AML-193 (cell line): Measurements from ENCODE around the gene TCTN3.
A peak's percentile ranks its signal among the peaks of the same experiment; 100 is the strongest.
"Not testable (repeated sequence)": the region's sequence is repeated elsewhere in the genome, so short reads cannot be mapped to it uniquely, and the experiment has no call there.

ENCODE experiments used
- DNase-seq, 2 experiments: peaks; one replicate each; lab custom pipeline; 2025; lab: John Stamatoyannopoulos, UW

Gene TCTN3, protein sequence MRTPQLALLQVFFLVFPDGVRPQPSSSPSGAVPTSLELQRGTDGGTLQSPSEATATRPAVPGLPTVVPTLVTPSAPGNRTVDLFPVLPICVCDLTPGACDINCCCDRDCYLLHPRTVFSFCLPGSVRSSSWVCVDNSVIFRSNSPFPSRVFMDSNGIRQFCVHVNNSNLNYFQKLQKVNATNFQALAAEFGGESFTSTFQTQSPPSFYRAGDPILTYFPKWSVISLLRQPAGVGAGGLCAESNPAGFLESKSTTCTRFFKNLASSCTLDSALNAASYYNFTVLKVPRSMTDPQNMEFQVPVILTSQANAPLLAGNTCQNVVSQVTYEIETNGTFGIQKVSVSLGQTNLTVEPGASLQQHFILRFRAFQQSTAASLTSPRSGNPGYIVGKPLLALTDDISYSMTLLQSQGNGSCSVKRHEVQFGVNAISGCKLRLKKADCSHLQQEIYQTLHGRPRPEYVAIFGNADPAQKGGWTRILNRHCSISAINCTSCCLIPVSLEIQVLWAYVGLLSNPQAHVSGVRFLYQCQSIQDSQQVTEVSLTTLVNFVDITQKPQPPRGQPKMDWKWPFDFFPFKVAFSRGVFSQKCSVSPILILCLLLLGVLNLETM

DNA sequence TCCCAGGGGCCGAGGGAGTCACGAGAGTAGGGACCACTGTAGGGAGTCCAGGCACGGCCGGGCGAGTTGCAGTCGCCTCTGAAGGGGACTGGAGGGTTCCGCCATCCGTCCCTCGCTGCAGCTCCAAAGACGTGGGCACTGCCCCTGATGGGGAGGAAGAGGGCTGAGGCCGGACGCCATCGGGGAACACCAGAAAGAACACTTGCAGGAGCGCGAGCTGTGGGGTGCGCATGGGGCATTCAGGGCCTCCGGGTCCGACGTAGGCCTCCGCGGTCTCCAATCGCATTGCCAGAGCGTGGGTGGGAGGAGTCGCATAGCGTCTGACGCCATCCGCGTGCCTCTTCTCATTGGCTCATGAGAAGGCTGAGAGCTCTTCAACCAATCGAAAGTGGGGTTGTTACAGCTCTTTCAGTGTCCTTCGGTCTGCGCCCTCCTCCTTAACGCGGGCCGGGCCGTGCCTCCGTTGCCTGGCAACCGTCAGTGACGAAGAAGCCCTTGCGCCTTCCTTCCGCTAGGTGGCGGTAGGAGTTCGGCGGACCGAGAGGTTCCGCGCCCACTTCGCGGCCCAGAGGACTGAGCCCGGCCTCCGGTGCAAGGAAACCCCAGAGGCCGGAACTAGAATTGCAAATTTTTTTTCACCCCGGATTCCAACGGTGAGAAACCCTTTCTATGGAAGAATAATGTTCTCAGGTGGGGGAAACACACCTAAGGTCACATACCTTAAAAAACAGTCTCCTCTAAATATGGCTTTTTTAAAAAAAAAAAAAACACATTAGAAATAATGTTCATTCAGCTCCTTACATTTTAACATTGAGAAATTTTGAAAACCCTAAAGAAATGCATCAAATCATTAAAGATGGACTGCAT lies at the start of gene TCTN3:
TSS of gene TCTN3 (minus strand) at position 260 of the 867 bp plus-strand sequence. CDS start at position 232, 28 bp downstream.
- peak; percentile 97 to 98 for DNase-seq

DNA sequence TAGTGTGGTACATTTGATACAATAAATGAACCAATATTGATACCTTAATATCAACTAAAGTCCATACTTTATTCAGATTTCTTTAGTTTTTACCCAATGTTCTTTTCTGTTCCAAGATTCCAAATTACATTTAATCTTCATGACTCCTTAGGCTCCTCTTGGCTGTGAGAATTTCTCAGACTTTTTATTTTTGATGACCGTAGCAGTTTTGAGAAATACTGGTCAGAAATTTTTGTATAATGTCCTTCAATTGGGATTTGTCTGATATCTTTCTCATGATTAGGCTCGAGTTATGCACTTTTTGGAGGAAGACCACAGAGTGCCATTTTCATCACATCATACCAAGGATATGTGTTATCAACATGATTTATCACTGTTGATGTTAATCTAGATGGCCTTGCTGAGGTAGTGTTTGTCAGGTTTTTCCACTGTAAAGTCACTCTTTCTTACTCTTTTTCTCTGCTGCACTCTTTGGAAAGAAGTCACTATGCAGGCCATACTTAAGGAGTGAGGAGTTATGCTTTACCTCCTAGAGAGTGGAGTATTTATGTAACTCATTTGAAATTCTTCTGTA lies 49.3 kb upstream of the TCTN3 start:
- no peak for DNase-seq

DNA sequence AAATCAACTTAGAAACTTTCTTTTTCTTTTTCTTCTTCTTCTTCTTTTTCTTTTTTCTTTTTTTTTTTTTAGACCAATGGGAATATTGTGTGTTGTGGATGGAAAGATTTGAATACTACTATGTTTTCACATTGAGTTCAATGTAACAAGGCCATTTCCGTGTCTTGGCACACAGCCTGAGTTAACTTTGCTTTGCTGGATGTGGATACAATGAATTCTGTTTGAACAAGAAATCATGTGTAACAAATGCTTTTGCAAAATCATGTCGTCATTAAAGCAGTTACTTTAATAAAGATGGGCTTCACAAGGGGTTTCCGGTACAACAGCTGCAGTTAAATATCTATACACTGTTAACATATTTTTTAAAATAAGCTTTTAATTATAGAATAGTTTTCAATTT lies 48.8 kb upstream of the TCTN3 start:
- DNase-seq: no peak

DNA sequence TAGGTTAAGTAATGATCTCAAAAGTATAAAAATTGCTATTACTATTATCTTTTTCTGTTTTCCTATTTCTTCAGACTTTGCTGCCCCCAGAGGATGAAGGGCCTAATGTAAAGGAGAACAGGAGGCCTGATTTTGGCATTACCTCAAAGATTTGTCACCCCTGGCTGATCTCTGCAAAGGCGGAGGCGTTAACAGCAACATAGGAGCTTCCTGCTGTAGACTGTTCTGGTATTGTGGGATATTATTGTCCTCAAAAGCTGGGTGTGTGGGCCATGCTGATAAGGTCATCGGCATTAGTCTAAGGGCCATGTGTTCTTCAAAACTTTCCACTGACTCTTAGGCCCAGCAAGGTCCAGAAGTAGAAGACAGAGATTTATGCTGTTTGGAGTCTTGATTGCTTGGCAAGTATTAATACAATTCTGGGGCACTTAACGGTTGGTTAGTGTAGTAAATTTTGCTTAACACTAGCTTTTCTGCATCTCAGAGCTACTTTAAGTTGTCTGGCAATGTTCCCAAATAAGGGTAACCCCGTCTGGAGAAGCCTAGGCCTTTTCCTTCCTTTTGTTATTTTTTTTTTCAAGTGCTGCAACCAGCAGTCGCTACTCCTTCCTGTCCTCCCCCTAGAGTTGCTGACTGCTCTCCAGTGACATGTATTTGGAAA lies 48.2 kb upstream of the TCTN3 start:
- peak; percentile 51 to 55 for DNase-seq

DNA sequence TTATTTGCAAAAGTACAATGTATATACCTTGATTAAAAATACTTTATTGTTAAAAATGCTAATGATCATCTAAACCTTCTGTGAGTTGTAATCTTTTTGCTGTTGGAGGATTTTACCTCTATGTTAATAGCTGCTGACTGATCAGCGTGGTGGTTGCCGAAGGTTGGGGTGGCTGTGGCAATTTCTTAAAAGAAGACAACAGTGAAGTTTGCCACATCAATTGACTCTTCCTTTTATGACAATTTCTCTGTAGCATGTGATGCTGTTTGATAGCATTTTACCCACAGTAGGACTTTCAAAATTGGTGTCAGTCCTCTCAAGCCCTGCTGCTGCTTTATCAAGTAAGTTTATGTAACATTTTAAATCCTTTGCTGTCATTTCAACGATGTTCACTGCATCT lies 45.3 kb upstream of the TCTN3 start:
- DNase-seq: no peak

DNA sequence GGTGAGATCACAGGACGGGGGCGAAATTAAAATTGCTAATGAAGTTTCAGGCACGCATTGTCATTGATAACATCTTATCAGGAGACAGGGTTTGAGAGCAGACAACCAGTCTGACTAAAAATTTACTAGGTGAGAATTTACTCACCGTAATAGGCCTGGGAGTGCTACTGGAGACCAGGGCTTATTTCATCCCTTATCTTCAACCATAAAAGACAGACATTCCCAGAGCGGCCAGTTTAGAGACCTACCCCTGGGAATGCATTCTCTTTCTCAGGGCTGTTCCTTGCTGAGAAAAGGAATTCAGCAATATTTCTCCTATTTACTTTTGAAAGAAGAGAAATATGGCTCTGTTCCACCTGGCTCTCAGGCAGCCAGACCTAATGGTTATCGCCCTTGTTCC lies 39.2 kb upstream of the TCTN3 start:
- DNase-seq: not testable (repeated sequence)

DNA sequence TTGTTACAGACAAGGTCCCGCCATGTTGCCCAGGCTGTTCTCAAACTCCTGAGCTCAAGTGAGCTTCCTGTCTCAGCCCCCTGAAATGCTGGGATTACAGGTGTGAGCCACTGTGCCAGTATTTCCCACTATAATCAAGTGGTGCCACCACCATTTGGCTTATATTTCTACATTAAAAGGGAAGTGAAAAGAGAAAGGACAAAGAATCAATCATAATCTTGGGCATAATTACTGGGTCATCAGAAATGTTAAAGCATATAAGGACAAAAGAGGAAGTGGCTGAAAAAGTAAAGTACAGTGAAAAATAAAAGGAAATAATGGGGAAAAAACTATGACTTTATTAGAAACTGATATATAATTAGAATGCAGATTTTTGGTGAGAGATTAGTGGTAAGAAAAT lies 36.5 kb upstream of the TCTN3 start:
- DNase-seq: peak; percentile 11 to 37

DNA sequence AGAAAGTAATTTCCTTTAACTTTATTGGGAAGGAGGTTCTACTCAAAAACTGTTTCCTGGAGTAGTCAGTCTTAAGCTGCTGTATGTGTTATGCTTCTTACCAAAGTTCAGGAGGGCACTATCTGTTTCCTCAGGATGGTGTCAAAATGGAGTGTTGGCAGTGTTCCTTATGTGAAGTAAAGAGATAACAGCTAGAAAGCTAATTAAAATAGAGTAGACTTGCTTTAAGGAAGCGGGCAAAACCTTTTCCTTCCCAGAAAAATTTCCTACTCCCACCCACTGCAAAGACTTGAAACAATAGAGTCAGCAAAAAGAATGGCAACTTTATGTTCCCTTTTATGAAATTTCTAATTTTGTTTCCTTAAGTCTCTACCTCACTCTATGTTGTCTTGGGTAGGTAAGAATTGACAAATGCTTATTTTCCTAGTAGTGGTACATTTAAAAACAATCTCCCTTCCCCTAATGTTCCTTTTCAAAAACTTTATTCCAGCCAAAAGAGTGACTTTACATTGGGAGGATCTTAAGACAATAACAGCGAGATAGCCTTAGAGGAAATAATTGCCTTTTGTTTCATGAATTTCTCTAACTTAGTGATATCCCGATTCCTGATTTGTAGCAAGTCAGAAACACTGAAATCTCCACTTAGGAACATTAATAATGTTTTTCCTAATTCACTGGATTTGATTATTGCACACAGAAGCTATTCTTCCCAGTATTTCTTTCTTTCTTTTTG lies 35.8 kb upstream of the TCTN3 start:
- DNase-seq: no peak

DNA sequence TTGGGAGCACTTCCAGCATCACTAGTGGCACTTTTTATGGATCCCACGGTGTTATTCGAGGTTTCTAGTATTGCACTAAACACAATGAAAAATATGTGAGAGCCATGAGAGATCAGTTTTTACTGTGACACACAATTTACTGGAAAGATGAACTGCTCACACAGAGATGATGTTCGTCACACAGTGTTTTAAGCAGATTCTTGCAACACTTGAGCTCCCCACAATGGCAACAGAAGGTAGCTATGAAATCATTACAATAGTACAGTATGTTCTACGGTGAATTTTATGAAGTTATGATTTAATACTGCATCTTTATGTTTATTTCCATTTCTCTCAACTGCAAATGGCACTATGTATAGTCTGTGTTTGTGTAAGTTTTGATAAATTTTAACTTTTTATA lies 34.8 kb upstream of the TCTN3 start:
- peak in 1 of 2 experiments; percentile 6 for DNase-seq

DNA sequence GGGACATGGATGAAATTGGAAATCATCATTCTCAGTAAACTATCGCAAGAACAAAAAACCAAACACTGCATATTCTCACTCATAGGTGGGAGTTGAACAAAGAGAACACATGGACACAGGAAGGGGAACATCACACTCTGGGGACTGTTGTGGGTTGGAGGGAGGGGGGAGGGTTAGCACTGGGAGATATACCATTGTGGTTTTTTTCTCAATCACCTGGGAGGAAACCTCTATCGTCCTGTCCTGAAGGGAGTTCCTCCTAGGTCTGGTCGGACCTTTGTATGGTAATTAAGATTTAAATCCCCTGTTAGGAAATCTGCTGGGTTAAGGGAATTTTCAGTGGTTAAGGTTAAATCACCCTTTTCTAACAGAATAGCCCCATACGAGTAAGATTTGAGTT lies 28.8 kb upstream of the TCTN3 start:
- DNase-seq: not testable (repeated sequence)

DNA sequence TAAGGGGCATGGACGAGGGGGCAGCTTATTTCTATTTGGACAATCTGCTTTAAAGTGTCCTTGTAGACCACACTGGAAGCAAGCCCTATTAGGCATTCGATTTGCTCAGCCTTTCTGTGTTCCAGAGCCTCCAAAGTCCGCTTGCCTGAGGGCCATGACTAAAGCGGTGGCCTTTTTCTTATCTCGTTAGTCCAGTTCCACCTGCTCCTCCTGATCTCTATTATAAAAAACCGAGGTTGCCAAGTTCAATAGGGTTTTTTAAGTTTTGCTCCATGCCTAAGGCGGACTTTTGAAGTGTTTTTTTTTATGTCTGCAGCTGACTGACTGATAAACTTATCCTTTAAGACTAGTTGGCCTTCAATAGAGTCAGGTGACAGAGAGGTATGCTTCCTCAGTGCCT lies 27.0 kb upstream of the TCTN3 start:
- DNase-seq: not testable (repeated sequence)

DNA sequence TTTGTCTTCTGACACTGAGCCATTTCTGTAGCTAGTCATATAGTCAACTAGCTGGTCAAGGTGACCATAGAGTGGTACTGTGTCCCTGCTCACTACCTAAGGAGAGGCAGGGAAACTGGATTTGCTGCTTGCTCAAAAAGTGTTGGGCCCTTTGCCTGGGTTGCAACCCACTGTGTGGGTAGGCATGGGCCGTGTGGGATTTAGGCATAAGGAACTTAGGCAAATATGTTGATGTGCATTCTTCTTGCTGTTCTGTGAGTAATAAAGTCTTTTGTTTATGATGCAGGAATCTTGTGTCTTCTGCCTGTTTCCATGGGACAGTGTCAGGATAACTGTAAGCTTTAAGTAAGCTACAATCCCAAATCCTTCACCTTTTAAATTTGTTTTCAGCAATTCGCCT lies 23.1 kb upstream of the TCTN3 start:
- no peak for DNase-seq

DNA sequence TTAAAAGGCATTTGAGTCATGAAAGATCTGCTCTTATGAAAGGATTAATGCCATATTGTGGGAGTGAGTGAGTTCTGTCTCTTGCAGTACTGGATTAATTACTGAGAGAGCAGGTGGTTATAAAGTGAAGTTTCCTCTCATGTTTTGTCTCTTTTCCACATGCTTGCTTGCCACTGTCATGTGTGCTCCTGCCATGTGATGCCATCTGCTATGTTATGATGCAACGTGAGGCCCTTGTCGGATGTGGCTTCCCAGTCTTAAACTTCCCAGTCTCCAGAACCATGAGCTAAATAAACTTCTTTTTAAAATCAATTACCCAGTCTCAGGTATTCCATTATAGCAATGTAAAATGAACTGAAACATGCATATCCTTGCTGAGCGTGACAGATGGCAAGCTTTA lies 22.7 kb upstream of the TCTN3 start:
- no peak for DNase-seq

DNA sequence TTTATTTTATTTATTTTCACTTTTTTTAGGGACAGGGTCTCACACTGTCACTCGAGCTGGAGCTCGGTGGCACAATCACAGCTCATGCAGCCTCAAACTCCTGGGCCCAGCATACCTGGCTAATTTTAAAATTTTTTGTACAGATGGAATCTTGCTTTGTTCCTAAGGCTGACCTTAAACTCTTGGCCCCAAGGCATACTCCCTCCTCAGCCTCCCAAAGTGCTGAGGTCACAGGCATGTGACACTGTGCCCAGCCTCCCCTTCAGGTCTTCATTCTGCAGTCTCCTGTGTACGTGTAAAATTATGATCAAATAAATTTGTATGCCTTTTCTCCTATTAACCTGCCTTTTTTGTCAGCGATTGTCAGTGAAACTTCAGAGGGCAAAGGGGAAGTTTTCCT lies 17.8 kb upstream of the TCTN3 start:
- DNase-seq: no peak

DNA sequence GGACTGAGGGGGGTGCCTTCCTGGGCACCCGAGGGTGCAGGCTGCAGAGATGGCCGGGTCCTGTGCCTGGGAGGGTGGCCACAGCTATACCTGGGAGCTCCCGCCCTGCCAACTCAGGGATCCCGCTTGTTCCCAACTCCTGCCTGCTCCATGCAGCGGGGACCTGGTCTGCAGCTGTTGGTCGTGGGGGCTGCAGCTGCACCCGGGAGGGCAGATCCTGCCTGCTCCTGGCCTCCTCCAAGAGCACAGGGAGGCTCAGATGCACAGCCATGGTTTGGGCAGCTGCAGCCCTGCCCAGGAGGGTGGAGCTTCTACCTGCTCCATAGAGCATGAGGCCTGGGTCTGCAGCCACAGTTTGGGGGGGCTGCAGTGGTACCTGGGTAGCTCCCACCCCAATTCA lies 13.3 kb upstream of the TCTN3 start:
- no peak for DNase-seq

DNA sequence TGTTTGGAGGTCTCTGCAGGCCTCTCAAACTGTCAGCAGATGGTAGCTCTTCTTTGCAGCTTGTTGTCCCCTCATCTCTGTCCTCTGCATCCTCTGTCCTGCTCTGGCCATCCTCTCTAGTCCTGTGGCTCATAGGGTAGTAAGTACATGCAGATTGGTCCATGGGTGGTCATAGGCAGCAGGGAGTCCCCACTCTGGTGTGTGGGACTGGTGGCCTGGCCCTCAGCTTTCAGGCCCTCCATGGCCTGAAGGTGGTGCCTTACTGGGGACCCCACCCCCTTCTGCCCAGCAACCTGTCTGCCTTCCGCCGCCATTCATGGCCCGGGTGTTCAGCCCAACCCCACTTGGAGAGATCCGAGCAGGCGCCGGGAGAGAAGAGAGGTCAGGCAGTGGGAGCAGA lies 12.8 kb upstream of the TCTN3 start:
- DNase-seq: no peak

DNA sequence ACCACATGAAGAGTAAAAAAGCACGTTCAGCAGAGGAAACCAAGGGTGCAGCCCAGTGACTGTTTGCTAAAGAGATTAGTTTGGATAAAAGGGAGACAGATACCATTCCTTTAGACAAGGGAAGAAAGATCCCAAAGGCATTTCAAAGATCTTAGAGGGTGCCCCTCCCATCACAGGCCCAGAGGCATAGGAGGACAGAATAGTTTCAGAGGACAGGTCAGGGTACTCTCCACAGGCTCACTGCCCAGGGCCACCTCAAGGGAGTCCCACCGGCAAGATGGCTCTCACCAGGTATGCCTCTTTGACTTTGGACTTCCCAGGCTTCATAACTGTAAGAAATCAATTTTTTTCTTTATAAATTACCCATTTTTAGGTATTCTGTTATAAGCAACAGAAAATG lies 4.7 kb upstream of the TCTN3 start:
- DNase-seq: no peak

DNA sequence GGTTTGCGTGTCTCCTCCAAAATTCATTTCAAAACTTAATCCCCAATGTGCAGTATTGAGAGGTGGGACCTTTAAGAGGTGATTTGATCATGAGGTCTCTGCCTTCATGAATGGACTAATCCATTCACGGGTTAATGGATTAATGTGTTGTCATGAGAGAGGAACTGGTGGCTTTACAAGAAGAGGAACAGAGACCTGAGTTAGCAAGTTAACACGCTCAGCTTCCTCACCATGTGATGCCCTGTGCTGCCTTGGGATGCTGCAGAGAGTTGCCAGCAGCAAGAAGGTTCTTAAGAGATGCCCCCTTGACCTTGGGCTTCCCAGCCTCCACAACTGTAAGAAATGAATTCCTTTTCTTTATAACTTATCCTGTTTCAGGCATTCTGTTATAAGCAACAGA lies 3.7 kb upstream of the TCTN3 start:
- DNase-seq: peak; percentile 33 to 38

DNA sequence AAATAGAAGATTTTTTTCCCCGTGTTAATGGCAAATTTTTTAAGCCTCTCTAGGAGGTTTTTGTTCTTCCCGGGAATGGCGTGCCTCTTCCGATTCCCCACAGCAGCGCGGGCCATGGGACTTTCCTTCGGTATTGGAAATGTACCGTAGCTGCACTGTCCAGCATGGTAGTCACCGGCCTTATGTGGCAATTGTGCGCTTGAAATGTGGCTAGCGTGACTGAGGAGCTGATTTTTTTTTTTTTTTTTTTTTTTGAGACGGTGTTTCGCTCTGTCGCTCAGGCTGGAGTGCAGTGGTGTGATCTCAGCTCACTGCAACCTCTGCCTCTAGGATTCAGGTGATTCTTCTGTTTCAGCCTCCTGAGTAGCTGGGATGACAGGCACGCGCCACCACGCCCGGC lies 938 bp upstream of the TCTN3 start:
- DNase-seq: no peak

DNA sequence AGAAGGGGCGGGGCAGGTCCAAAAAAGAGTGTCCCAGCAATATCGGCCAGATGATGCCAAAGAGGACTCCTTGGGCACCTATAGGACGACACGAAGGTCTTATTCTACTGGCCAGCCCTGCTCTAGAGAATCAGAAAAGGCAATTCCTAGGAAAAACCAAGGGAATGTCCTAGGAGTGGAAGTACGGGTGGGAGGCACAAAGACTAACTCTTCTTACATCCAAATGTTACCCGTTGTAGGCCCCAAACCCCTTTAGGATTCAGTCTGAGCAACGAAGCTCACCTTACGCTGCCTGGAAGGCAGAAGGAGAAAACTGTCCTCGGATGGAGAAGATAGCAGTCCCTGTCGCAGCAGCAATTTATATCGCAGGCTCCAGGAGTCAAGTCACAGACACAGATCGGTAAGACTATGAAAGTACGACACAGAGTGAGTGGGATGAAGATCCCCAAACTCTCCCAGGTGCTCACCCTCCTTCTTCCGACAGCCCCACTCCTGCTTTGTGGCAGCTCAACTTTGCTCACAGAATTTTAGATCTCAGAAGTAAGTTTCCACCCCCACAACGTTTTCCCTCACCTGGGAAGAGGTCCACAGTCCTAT lies 558 bp downstream of the TCTN3 start:
- no peak for DNase-seq

DNA sequence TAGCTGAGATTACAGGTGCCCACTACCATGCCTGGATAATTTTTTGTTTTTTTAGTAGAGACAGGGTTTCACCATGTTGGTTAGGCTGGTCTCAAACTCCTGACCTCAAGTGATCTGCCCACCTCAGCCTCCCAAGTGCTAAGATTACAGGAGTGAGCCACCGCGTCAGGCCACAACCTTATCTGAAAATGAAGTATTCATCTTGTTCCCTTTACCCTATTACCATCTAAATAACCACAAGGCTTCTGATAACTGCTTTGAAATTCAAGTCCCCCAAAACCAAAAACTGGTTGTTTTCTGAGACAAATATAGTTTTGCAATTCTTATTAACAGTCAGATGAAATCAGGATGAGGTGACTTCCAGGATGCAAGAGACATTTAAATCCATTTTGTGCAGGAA lies 2.4 kb downstream of the TCTN3 start:
- DNase-seq: no peak
